Large intestine (tissue), 3 donors: ENCODE data around the gene NBEAL2. TPM values are rescaled to one million over a fixed set of nuclear protein-coding genes. Genes with fewer than 3 reads are reported as not detected.

ENCODE experiments used
- DNase-seq, 2 donors: peaks; one replicate each; pipeline versions ENCODE4 v3.0.0 to v3.0.0-alpha.2; 2013
- H3K27ac ChIP-seq: one replicate; pipeline ENCODE4 v1.5.1; 2013; ENCODE audit warnings: low read length
- H3K27me3 ChIP-seq: 2 replicates; pipeline ENCODE4 v1.6.1; 2013; ENCODE audit warnings: low read length; ENCODE audit not compliant: control insufficient read depth, insufficient read depth
- H3K36me3 ChIP-seq: 2 replicates; pipeline ENCODE4 v1.6.1; 2013; ENCODE audit warnings: low read length; ENCODE audit not compliant: control insufficient read depth, insufficient read depth
- H3K4me1 ChIP-seq: one replicate; pipeline ENCODE4 v1.6.1; 2013; ENCODE audit warnings: low read length; ENCODE audit not compliant: control insufficient read depth, insufficient read depth
- H3K4me3 ChIP-seq: one replicate; pipeline ENCODE4 v1.5.1; 2013; ENCODE audit warnings: low read length
- H3K9me3 ChIP-seq: one replicate; pipeline ENCODE4 v1.6.1; 2013; ENCODE audit warnings: mild to moderate bottlenecking, low read depth, low read length, moderate library complexity; ENCODE audit not compliant: control insufficient read depth
- WGBS: methylation state at CpG from one replicate; pipeline ENCODE4 v1.1.5; 2013; ENCODE audit warnings: low lambda C conversion rate; ENCODE audit not compliant: insufficient coverage; 5-methylcytosine and 5-hydroxymethylcytosine counted together
- polyA plus RNA-seq: library from polyadenylated mRNA; unstranded; fragments of 120-200 nt; gene quantifications from one replicate; pipeline ENCODE4 v1.2.1, GENCODE V29; 2013

NBEAL2 gene
- polyA plus RNA-seq, 1 donor = 40.8 TPM

DNA sequence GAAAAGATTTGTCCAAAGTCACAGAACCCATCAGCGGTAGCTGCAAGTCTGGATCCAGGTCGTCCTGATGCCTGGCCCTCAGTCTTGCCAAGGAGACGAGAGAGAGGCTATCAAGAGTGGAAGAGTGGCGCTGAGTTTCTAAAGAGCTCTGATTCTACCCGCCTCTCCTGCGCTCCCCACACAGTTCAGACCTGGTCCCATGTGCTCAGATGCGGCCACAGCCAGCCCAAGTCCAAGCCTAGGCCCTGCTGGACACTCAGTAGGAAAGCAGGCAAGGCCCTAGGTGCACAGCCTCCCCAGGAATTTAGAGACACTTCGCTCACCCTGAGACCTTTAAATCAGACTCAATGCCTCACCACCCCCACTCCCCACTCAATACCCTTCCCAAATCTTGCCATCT lies 35.3 kb upstream of the NBEAL2 start:
- DNase-seq = no peak
- H3K27ac ChIP-seq = peak overlapping the region; percentile 93
- no peaks in the 10 kb centered on the region for H3K9me3 ChIP-seq
- no peaks in the 10 kb centered on the region for H3K27me3 ChIP-seq
- no CpG with 5 or more reads among the region's 8 CpGs for WGBS
- peaks cover 94% of the 10 kb centered on the region for H3K4me1 ChIP-seq
- H3K4me3 ChIP-seq = no peak overlapping the region
- peaks cover 21% of the 10 kb centered on the region for H3K36me3 ChIP-seq

DNA sequence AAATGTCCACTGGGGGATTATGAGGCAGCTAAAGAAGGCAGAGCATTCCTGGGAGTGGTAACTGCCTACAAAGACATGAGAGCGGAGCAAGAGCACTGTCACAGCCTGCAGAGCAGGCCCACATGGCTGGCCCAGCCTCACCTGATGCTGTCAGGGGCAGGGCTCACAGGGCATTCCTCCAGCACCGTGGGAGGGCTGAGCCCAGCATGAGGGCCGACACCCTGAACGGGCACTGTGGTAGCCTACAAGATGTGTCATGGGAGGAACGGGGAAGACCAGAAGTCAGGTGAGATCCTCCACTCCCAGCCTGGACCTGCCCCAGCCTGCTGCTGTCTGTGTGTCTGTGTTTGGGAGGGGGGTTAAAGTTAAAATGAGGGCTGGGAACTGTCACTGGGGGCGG lies 33.0 kb upstream of the NBEAL2 start:
- no CpG with 5 or more reads among the region's 6 CpGs for WGBS
- peak in 1 of 2 donors; percentile 65 for DNase-seq
- Histone ChIP-seq H3K27me3 (no peaks in the 10 kb centered on the region), H3K27ac (peak overlapping the region; percentile 93), H3K9me3 (no peaks in the 10 kb centered on the region), H3K4me3 (no peak overlapping the region), H3K36me3 (peaks cover 3% of the 10 kb centered on the region), H3K4me1 (peaks cover 93% of the 10 kb centered on the region)

DNA sequence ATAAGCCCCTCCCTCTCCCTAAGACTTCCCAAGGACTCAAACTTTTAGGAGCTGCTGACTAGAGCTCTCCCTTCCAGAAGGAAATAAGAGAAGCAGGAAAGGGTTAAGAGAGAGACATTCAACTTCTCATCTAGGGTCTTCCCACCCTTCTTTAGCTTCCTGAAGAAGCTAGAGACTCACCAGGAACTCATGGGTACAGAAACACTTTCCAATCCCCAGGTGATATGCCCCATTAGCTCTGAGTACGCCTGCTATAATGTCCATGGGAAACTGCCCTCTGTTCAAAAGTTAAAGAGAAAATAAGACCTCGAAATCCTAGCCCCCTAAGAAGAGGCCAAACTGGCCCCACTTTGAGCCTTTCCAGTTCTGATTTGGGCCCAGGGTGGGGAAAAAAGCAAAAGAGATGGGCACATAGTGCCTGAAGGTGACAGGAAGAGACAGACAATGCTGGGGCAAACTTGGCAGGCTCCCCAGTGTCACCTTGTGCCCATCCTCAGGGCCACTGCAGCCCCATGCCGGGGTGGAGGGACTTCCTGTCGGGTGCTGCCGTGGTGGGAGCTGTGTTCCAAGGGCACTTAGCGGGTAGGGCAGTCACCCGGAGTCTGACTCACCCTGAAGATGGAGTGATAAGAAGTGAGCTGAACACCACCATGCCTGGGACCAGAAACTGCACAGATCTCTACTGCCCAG lies 32.5 kb upstream of the NBEAL2 start:
- no peak overlapping the region for H3K4me3 ChIP-seq
- H3K36me3 ChIP-seq = peaks cover 3% of the 10 kb centered on the region
- H3K4me1 ChIP-seq = peaks cover 87% of the 10 kb centered on the region
- no CpG with 5 or more reads among the region's 7 CpGs for WGBS
- DNase-seq = peak in 1 of 2 donors; percentile 80
- H3K27ac ChIP-seq = peak overlapping the region; percentile 93
- no peaks in the 10 kb centered on the region for H3K9me3 ChIP-seq
- no peaks in the 10 kb centered on the region for H3K27me3 ChIP-seq

GRCh38 chr3:46947546-46947901 lies 31.9 kb upstream of the NBEAL2 start:
- H3K27ac ChIP-seq = peak overlapping the region; percentile 93
- DNase-seq = no peak
- no peaks in the 10 kb centered on the region for H3K9me3 ChIP-seq
- peaks cover 82% of the 10 kb centered on the region for H3K4me1 ChIP-seq
- no CpG with 5 or more reads among the region's 4 CpGs for WGBS
- H3K4me3 ChIP-seq = no peak overlapping the region
- no peaks in the 10 kb centered on the region for H3K27me3 ChIP-seq
- H3K36me3 ChIP-seq = peaks cover 3% of the 10 kb centered on the region

GRCh38 chr3:46947981-46948791 lies 31.3 kb upstream of the NBEAL2 start:
- 24% methylated on average over 4 of the region's 19 CpGs for whole genome bisulfite sequencing
- H3K4me3 ChIP-seq = no peak overlapping the region
- peak; percentile 93 to 98 for DNase-seq
- peak overlapping the region; percentile 93 for H3K27ac ChIP-seq
- peaks cover 3% of the 10 kb centered on the region for H3K36me3 ChIP-seq
- no peaks in the 10 kb centered on the region for H3K9me3 ChIP-seq
- peaks cover 75% of the 10 kb centered on the region for H3K4me1 ChIP-seq
- no peaks in the 10 kb centered on the region for H3K27me3 ChIP-seq

DNA sequence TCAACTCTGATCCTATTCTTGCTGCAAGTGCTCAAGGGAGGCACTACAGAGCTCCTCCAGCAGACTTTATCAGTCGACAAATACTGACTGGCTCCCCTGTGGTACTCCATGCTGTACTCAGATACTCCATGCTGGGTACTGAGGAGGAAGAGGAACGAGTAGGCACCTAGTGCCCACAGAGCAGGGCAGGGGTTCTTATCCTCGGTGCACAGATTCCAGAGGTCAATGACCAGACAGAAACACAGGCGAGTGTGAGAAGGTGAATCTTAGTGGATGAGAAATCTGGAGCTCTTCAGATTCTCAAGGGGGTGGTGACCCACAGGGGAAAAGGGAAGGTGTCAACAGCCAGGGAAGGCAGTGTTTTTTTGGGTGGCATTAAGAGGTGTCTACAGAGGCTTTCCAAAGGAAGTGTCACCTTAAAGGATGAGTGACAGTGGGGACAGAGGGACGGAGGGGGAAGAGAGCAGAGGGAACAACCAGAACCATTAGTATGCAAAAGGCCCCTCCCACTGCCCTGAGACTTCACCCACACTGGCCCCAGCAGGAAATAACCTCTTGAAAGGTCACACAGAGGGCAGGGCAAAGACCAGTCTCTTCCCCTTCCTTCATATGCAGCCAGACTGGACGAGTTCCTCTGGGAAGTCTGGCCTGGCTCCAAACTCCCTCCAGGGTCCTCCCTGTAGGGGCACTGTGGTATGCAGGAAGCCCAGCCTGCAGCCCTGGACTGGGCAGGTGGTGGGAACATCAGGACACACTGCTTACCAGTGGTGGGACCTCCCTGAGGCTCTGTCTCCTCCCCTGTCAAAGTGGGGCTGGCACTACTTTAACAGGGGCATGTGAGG lies 30.4 kb upstream of the NBEAL2 start:
- Histone ChIP-seq H3K27me3 (no peaks in the 10 kb centered on the region), H3K9me3 (no peaks in the 10 kb centered on the region), H3K4me3 (no peak overlapping the region), H3K4me1 (peaks cover 68% of the 10 kb centered on the region), H3K36me3 (peaks cover 3% of the 10 kb centered on the region), H3K27ac (peak overlapping the region; percentile 93)
- DNase-seq = peak; percentile 73 to 88
- WGBS = no CpG with 5 or more reads among the region's 6 CpGs

DNA sequence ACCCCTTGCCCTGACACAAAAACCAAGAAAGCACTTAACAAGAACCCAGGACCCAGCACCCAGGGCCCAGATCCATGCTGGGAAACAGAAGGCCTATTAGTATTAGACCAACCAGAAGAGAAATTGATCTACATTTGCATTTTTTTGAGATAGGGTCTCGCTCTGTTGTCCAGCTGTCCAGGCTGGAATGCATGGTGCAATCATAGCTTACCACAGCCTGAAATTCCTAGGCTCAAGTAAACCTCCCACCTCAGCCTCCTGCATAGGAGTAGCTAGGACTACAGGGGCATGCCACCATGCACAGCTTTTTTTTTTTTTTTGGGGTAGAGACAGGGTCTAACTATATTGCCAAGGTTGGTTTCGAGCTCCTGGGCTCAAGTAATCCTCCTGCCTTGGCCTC lies 29.3 kb upstream of the NBEAL2 start:
- peaks cover 3% of the 10 kb centered on the region for H3K36me3 ChIP-seq
- no CpG with 5 or more reads among the region's 2 CpGs for WGBS
- no peaks in the 10 kb centered on the region for H3K27me3 ChIP-seq
- H3K4me3 ChIP-seq = no peak overlapping the region
- H3K4me1 ChIP-seq = peaks cover 56% of the 10 kb centered on the region
- H3K9me3 ChIP-seq = no peaks in the 10 kb centered on the region
- no peak overlapping the region for H3K27ac ChIP-seq
- DNase-seq = no peak

GRCh38 chr3:46950650-46951241 lies 28.7 kb upstream of the NBEAL2 start:
- Histone ChIP-seq H3K9me3 (no peaks in the 10 kb centered on the region), H3K27ac (no peak overlapping the region), H3K27me3 (no peaks in the 10 kb centered on the region), H3K4me3 (no peak overlapping the region), H3K4me1 (peaks cover 55% of the 10 kb centered on the region), H3K36me3 (peaks cover 1% of the 10 kb centered on the region)
- no peak for DNase-seq
- WGBS = 58% methylated on average over 3 of the region's 7 CpGs

DNA sequence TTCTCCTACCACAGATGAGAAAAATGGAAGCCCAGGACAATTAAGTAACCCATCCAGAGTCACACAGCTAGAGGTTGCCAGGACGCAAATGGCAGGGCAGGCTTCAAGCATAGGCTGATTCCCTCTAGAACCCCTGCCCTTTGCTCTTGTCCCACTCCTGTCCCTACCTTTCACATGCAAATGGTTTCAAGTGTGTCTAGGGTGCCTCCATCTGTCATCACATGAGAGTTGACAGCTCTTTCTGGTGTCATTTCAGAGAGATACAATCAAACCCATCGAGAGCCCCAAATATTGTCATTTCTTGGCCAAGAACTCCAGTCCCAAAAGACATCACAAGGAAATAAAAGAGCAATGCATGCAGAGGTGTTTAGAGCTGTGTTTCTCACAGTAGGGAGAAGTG lies 26.7 kb upstream of the NBEAL2 start:
- Histone ChIP-seq H3K4me1 (peaks cover 55% of the 10 kb centered on the region), H3K36me3 (no peaks in the 10 kb centered on the region), H3K4me3 (no peak overlapping the region), H3K27ac (no peak overlapping the region), H3K27me3 (no peaks in the 10 kb centered on the region), H3K9me3 (no peaks in the 10 kb centered on the region)
- WGBS = no CpG with 5 or more reads among the region's 2 CpGs
- DNase-seq = no peak
